ENCODE results near the gene CAMK4. TPM values are rescaled to one million over a fixed set of nuclear protein-coding genes. Genes with fewer than 3 reads are reported as not detected.
A peak's percentile ranks its signal among the peaks of the same experiment; 100 is the strongest.
"Not testable (repeated sequence)": the region's sequence is repeated elsewhere in the genome, so short reads cannot be mapped to it uniquely, and the experiment has no call there.

CAMK4 gene
- total RNA-seq, 1 experiment from 2014 or later = 3.9 TPM

- no peak for DNase-seq (ENCODE audit: low read depth)
These were observed 31.9 kb downstream of the CAMK4 start for GRCh38 chr5:111256128-111256527.

- DNase-seq (ENCODE audit: low read depth) = not testable (repeated sequence)
These were observed 33.4 kb downstream of the CAMK4 start for GRCh38 chr5:111257610-111258009.

- DNase-seq (ENCODE audit: low read depth) = no peak
These were observed 35.5 kb downstream of the CAMK4 start for GRCh38 chr5:111259636-111260035.

GRCh38 chr5:111261610-111262009 lies 37.4 kb downstream of the CAMK4 start:
- peak; percentile 34 for DNase-seq (ENCODE audit: low read depth)

GRCh38 chr5:111262153-111262552 lies 38.0 kb downstream of the CAMK4 start:
- DNase-seq (ENCODE audit: low read depth) = no peak

- peak; percentile 22 for DNase-seq (ENCODE audit: low read depth)
These were observed 38.6 kb downstream of the CAMK4 start for GRCh38 chr5:111262815-111263214.

GRCh38 chr5:111266491-111266890 lies 42.3 kb downstream of the CAMK4 start:
- no peak for DNase-seq (ENCODE audit: low read depth)

- DNase-seq (ENCODE audit: low read depth) = no peak
These were observed 44.1 kb downstream of the CAMK4 start for GRCh38 chr5:111268300-111268699.

GRCh38 chr5:111271885-111272284 lies 47.7 kb downstream of the CAMK4 start:
- DNase-seq (ENCODE audit: low read depth) = peak; percentile 17

- DNase-seq (ENCODE audit: low read depth) = no peak
These were observed 52.9 kb downstream of the CAMK4 start for GRCh38 chr5:111277061-111277460.

GRCh38 chr5:111278858-111279504 lies 54.8 kb downstream of the CAMK4 start:
- DNase-seq (ENCODE audit: low read depth) = peak; percentile 43

GRCh38 chr5:111280282-111280951 lies 56.2 kb downstream of the CAMK4 start:
- no peak for DNase-seq (ENCODE audit: low read depth)

- DNase-seq (ENCODE audit: low read depth) = no peak
These were observed 58.6 kb downstream of the CAMK4 start for GRCh38 chr5:111282798-111283197.

GRCh38 chr5:111284825-111285224 lies 60.6 kb downstream of the CAMK4 start:
- DNase-seq (ENCODE audit: low read depth) = no peak

GRCh38 chr5:111294551-111294950 lies 70.4 kb downstream of the CAMK4 start:
- no peak for DNase-seq (ENCODE audit: low read depth)

- DNase-seq (ENCODE audit: low read depth) = no peak
These were observed 71.5 kb downstream of the CAMK4 start for GRCh38 chr5:111295649-111296048.

GRCh38 chr5:111296570-111296969 lies 72.4 kb downstream of the CAMK4 start:
- no peak for DNase-seq (ENCODE audit: low read depth)

GRCh38 chr5:111299067-111299481 lies 74.9 kb downstream of the CAMK4 start:
- DNase-seq (ENCODE audit: low read depth) = peak; percentile 7

GRCh38 chr5:111299831-111300432 lies 75.7 kb downstream of the CAMK4 start:
- DNase-seq (ENCODE audit: low read depth) = no peak

- DNase-seq (ENCODE audit: low read depth) = no peak
These were observed 77.1 kb downstream of the CAMK4 start for GRCh38 chr5:111301264-111301663.

GRCh38 chr5:111302043-111302442 lies 77.9 kb downstream of the CAMK4 start:
- not testable (repeated sequence) for DNase-seq (ENCODE audit: low read depth)

GRCh38 chr5:111308951-111309350 lies 84.8 kb downstream of the CAMK4 start:
- peak; percentile 32 for DNase-seq (ENCODE audit: low read depth)

GRCh38 chr5:111309384-111309783 lies 85.2 kb downstream of the CAMK4 start:
- peak; percentile 3 for DNase-seq (ENCODE audit: low read depth)
